SW480 (cell line): Measurements from ENCODE around the gene ENPP5.

Source experiments
- DNase-seq: peaks from one replicate; pipeline ENCODE4 v3.0.0-alpha.2; 2016; ENCODE audit warnings: low spot score

The ENPP5 gene

GRCh38 chr6:46170357-46171289, at the start of gene ENPP5:
Gene ENPP5 (minus strand): TSS chr6:46170980. CDS start chr6:46168262, 2,718 bp downstream.
- peak; percentile 87 for DNase-seq

- no peak for DNase-seq
Observed at GRCh38 chr6:46219661-46220060, 48.9 kb upstream of the ENPP5 start.

GRCh38 chr6:46218457-46218856, 47.7 kb upstream of the ENPP5 start:
- DNase-seq = no peak

- DNase-seq = no peak
Observed at GRCh38 chr6:46217671-46218131, 46.9 kb upstream of the ENPP5 start.

GRCh38 chr6:46216879-46217278, 46.1 kb upstream of the ENPP5 start:
- no peak for DNase-seq

GRCh38 chr6:46215777-46216176, 45.0 kb upstream of the ENPP5 start:
- DNase-seq = no peak

- DNase-seq = no peak
Observed at GRCh38 chr6:46215213-46215612, 44.4 kb upstream of the ENPP5 start.

- no peak for DNase-seq
Observed at GRCh38 chr6:46211917-46212316, 41.1 kb upstream of the ENPP5 start.

GRCh38 chr6:46210294-46210693, 39.5 kb upstream of the ENPP5 start:
- no peak for DNase-seq

- no peak for DNase-seq
Observed at GRCh38 chr6:46208303-46208702, 37.5 kb upstream of the ENPP5 start.

GRCh38 chr6:46207174-46207573, 36.4 kb upstream of the ENPP5 start:
- DNase-seq = no peak

- DNase-seq = no peak
Observed at GRCh38 chr6:46204880-46205650, 34.3 kb upstream of the ENPP5 start.

GRCh38 chr6:46203391-46204177, 32.8 kb upstream of the ENPP5 start:
- no peak for DNase-seq

GRCh38 chr6:46201702-46202101, 30.9 kb upstream of the ENPP5 start:
- no peak for DNase-seq

- DNase-seq = no peak
Observed at GRCh38 chr6:46199387-46199786, 28.6 kb upstream of the ENPP5 start.

GRCh38 chr6:46191961-46192360, 21.2 kb upstream of the ENPP5 start:
- DNase-seq = peak; percentile 5

- no peak for DNase-seq
Observed at GRCh38 chr6:46190889-46191288, 20.1 kb upstream of the ENPP5 start.

- no peak for DNase-seq
Observed at GRCh38 chr6:46189726-46190125, 18.9 kb upstream of the ENPP5 start.

- DNase-seq = no peak
Observed at GRCh38 chr6:46186583-46186982, 15.8 kb upstream of the ENPP5 start.

GRCh38 chr6:46184114-46184513, 13.3 kb upstream of the ENPP5 start:
- no peak for DNase-seq

- DNase-seq = no peak
Observed at GRCh38 chr6:46175976-46176375, 5.2 kb upstream of the ENPP5 start.

- no peak for DNase-seq
Observed at GRCh38 chr6:46175446-46175845, 4.7 kb upstream of the ENPP5 start.
